ENCODE measurements around the gene ATP23.
A peak's percentile ranks its signal among the peaks of the same experiment; 100 is the strongest.

Gene ATP23

GRCh38 chr12:57935331-57935730, 6.0 kb upstream of the ATP23 start:
- no peak for TF ChIP-seq CTCF (IDR thresholded peaks at IDR 0.05; ENCODE audit: borderline replicate concordance, control extremely low read depth, extremely low read depth, insufficient read depth, missing control alignments)
- no peak for DNase-seq (ENCODE audit: low spot score)

DNA sequence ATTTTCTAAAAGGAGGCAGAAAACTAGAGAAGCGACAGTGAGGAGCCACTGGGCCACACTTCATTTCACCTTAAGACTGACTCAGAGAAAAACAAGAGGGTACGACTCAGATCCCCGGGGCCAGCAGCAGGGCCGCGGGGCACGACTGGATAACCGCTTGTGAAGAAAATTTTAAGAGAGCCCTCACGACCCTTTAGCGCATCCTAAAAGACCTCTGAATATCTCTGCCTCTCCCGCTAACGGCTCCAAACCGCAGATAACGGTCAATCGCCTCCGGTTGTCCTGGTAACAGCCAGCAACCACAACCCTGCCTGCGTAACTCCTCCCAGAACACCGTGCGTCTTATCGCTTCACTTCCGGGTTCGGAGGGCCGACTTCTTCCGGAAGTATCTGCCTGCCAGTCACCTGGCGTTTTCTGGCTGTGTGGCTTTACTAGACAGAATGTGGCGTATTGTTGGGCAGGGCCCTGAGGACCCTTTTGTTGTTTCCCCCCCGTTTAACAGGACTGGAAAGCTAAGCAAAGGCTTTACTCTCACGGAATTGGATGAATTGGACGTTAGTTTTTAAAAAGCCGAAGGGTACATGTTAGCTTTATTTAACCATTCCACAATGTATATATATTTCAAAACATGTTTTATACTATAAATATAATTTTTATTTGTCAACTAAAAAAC, 5.4 kb upstream of the ATP23 start:
- in situ Hi-C loops (cut with MboI; ENCODE audit: low sequenced_read_pairs, unreplicated experiment) = no loop called here
- DNase-seq (ENCODE audit: low spot score) = peak; percentile 85
- TF ChIP-seq CTCF (IDR thresholded peaks at IDR 0.05; ENCODE audit: borderline replicate concordance, control extremely low read depth, extremely low read depth, insufficient read depth, missing control alignments) = no peak

More at GRCh38 chr12:57935331-57935730, 6.0 kb upstream of the ATP23 start:
- in situ Hi-C loops (cut with MboI; ENCODE audit: low sequenced_read_pairs, unreplicated experiment) = no loop called here

DNA sequence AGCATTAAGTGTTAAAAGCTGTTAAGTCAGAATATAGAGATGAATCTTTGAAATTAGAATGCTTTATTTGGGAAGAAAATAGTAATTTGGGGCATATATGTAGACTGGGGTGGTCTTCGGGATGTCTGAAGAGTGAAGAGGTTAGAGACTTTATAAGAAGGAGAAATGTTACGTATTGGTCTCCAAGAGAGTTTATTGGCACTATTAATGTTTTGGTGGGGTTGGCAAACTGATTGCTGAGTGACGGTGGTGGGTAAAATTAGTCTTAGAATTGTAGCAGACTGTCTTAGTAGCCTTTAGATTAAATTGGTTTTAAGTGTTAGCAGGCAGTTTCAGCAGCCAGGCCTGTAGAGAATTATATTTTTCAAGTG, 4.9 kb upstream of the ATP23 start:
- DNase-seq (ENCODE audit: low spot score) = no peak
- in situ Hi-C loops (cut with MboI; ENCODE audit: low sequenced_read_pairs, unreplicated experiment) = no loop called here
- TF ChIP-seq CTCF (IDR thresholded peaks at IDR 0.05; ENCODE audit: borderline replicate concordance, control extremely low read depth, extremely low read depth, insufficient read depth, missing control alignments) = no peak

DNA sequence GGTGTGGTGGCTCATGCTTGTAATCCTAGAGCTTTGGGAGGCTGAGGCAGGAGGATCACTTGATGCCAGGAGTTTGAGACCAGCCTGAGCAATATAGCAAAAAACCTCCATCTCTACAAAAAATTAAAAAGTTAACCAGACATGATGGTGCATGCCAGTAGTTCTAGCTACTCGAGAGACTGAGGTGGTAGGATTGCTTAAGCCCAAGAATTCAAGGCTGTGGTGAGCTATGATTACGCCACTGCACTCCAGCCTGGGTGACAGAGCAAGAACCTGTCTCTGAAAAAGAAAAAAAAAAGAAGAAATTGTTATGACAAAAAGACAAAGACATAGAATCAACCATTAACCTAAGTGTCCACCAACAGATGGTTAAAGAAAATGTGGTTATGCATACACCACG, 2.1 kb upstream of the ATP23 start:
- in situ Hi-C loops (cut with MboI; ENCODE audit: low sequenced_read_pairs, unreplicated experiment) = no loop called here
- TF ChIP-seq CTCF (IDR thresholded peaks at IDR 0.05; ENCODE audit: borderline replicate concordance, control extremely low read depth, extremely low read depth, insufficient read depth, missing control alignments) = no peak
- no peak for DNase-seq (ENCODE audit: low spot score)

GRCh38 chr12:57940052-57940914, 1.1 kb upstream of the ATP23 start:
- in situ Hi-C loops (cut with MboI; ENCODE audit: low sequenced_read_pairs, unreplicated experiment) = no loop called here
- no peak for TF ChIP-seq CTCF (IDR thresholded peaks at IDR 0.05; ENCODE audit: borderline replicate concordance, control extremely low read depth, extremely low read depth, insufficient read depth, missing control alignments)
- DNase-seq (ENCODE audit: low spot score) = no peak

- in situ Hi-C loops (cut with MboI; ENCODE audit: low sequenced_read_pairs, unreplicated experiment) = no loop called here
- no peak for TF ChIP-seq CTCF (IDR thresholded peaks at IDR 0.05; ENCODE audit: borderline replicate concordance, control extremely low read depth, extremely low read depth, insufficient read depth, missing control alignments)
- DNase-seq (ENCODE audit: low spot score) = no peak
Observed at GRCh38 chr12:57940915-57941164, 527 bp upstream of the ATP23 start.

Measured in GM13976 (cell line).